HEK293T (cell line): ENCODE measurements around the gene MYZAP.

Experiments used
- CTCF ChIA-PET: fragments of 350-600 bp; formaldehyde crosslinking; extraction: SDS; loops from one replicate; lab custom pipeline; 2021; ENCODE audit warnings: antibody characterized with exemption, inconsistent platforms; lab: Yijun Ruan, JAX
- POLR2A ChIA-PET: fragments of 350-600 bp; formaldehyde crosslinking; extraction: SDS; loops from one replicate; lab custom pipeline; 2020; ENCODE audit warnings: antibody characterized with exemption, inconsistent platforms; lab: Yijun Ruan, JAX
- DNase-seq: peaks from one replicate; pipeline ENCODE4 v3.0.0; 2012; ENCODE audit warnings: mixed read lengths; ENCODE audit errors: extremely low spot score
- ARNT ChIP-seq: fragments of 450-650 bp; IDR thresholded peaks from 2 replicates; pipeline ENCODE4 v1.6.1; 2017; ENCODE audit warnings: mild to moderate bottlenecking
- BHLHE40 ChIP-seq: fragments of 450-650 bp; IDR thresholded peaks from 2 replicates; pipeline ENCODE4 v1.6.1; 2016; ENCODE audit warnings: mild to moderate bottlenecking, moderate library complexity, borderline replicate concordance
- CTBP1 ChIP-seq: fragments of 450-650 bp; IDR thresholded peaks from 2 replicates; pipeline ENCODE4 v1.6.1; 2016; ENCODE audit warnings: borderline replicate concordance
- ELF4 ChIP-seq: fragments of 450-650 bp; IDR thresholded peaks from 2 replicates; pipeline ENCODE4 v1.6.1; 2017; ENCODE audit warnings: antibody characterized with exemption
- FOXA1 ChIP-seq: fragments of 450-650 bp; IDR thresholded peaks from 2 replicates; pipeline ENCODE4 v1.6.1; 2016; ENCODE audit warnings: mild to moderate bottlenecking
- FOXK2 ChIP-seq: fragments of 450-650 bp; IDR thresholded peaks from 2 replicates; pipeline ENCODE4 v1.6.1; 2016; ENCODE audit warnings: mild to moderate bottlenecking
- FOXM1 ChIP-seq: fragments of 450-650 bp; IDR thresholded peaks from 2 replicates; pipeline ENCODE4 v1.6.1; 2017; ENCODE audit warnings: mild to moderate bottlenecking, borderline replicate concordance
- HDGF ChIP-seq: fragments of 450-650 bp; IDR thresholded peaks from 2 replicates; pipeline ENCODE4 v1.6.1; 2017; ENCODE audit warnings: antibody characterized with exemption, borderline replicate concordance
- L3MBTL2 ChIP-seq: fragments of 450-650 bp; conservative IDR thresholded peaks from 2 replicates; pipeline ENCODE4 v1.6.1; 2016; ENCODE audit warnings: mild to moderate bottlenecking
- LEF1 ChIP-seq: fragments of 450-650 bp; IDR thresholded peaks from 2 replicates; pipeline ENCODE4 v1.6.1; 2017; ENCODE audit warnings: mild to moderate bottlenecking, borderline replicate concordance
- NFRKB ChIP-seq: fragments of 450-650 bp; IDR thresholded peaks from 2 replicates; pipeline ENCODE4 v1.6.1; 2016; ENCODE audit warnings: mild to moderate bottlenecking, moderate library complexity
- SP1 ChIP-seq: fragments of 450-650 bp; IDR thresholded peaks from 2 replicates; pipeline ENCODE4 v1.6.1; 2017
- SUZ12 ChIP-seq: fragments of 450-650 bp; IDR thresholded peaks from 2 replicates; pipeline ENCODE4 v1.6.1; 2016; ENCODE audit warnings: mild to moderate bottlenecking
- TARDBP ChIP-seq: fragments of 450-650 bp; IDR thresholded peaks from 2 replicates; pipeline ENCODE4 v1.6.1; 2016
- ZNF384 ChIP-seq: fragments of 450-650 bp; IDR thresholded peaks from 2 replicates; pipeline ENCODE4 v1.6.1; 2016
- TF ChIP-seq, protein P1 (sequence below): fragments of 450-650 bp; IDR thresholded peaks from 2 replicates; pipeline ENCODE4 v1.6.1; 2016

The MYZAP gene

DNA sequence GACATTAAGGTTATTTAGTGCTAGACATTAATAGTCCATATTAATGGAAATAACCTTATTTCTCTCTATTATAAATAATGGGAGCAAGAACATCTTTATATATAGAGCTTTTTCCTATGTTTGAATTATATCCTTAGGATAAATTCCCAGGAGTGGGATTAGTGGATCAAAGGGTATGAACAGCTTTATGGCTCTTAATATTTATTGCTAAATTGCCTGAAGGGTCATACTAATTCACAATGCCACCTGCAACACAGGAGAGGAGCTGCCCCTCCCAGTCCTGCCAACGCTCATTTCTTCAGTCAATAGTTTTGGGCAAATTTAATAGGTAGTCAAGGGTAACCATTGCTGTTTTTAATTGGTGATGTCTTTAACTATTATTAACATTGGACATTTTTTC lies 65.9 kb downstream of the MYZAP start:
- POLR2A ChIA-PET: no interaction called here
- CTCF ChIA-PET: interaction anchor here (0.6 kb wide), 1 partner anchor 11 kb away, joined by 3 read pairs; no protein-coding TSS in a partner anchor
- TF ChIP-seq NFRKB: no peak
- TF ChIP-seq, protein P1, sequence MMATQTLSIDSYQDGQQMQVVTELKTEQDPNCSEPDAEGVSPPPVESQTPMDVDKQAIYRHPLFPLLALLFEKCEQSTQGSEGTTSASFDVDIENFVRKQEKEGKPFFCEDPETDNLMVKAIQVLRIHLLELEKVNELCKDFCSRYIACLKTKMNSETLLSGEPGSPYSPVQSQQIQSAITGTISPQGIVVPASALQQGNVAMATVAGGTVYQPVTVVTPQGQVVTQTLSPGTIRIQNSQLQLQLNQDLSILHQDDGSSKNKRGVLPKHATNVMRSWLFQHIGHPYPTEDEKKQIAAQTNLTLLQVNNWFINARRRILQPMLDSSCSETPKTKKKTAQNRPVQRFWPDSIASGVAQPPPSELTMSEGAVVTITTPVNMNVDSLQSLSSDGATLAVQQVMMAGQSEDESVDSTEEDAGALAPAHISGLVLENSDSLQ: no peak
- no peak for TF ChIP-seq TARDBP
- TF ChIP-seq BHLHE40: no peak
- no peak for TF ChIP-seq FOXK2
- TF ChIP-seq HDGF: no peak
- TF ChIP-seq FOXA1: no peak
- no peak for TF ChIP-seq CTBP1
- no peak for DNase-seq

DNA sequence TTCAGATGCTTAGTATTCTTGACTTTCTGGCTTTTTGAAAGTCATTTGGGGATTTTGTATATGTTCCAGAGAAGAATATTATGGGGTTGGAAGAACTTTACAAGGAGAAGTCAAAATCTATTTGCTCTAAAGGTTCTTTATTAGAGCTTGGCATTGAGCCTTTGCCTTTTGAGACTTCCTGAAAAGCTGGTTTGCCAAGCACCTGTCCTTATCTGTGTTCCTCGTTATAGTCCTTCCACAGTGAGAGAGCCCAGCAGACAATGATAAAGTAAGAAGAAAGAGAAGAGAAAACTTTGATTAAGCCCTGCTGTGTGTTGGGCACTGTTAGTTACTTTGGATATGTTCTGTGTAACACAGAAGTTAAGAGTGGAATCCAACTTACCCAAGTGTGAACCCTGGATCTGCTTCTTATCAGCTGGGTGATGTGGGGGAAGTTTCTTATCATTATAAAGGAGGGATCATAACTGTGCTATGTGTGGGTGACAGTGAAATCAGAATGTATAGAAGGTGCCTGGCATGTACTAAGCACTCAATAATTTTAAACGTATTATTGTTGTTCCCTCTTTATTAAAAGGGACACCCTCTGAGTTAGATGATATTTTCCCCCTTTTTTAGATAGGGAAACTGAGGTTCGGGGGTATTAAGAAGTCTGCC lies 70.5 kb downstream of the MYZAP start:
- CTCF ChIA-PET: no interaction called here
- no peak for TF ChIP-seq NFRKB
- TF ChIP-seq SUZ12: no peak
- no peak for TF ChIP-seq FOXK2
- no peak for TF ChIP-seq TARDBP
- no peak for TF ChIP-seq LEF1
- TF ChIP-seq, protein P1: no peak
- no peak for TF ChIP-seq FOXM1
- TF ChIP-seq ELF4: no peak
- no peak for TF ChIP-seq SP1
- no peak for TF ChIP-seq BHLHE40
- no peak for TF ChIP-seq L3MBTL2
- TF ChIP-seq FOXA1: no peak
- TF ChIP-seq ARNT: no peak
- no peak for TF ChIP-seq ZNF384
- no peak for DNase-seq
- POLR2A ChIA-PET: interaction anchor here (0.6 kb wide), 1 partner anchor 89 kb away, joined by 3 read pairs; no protein-coding TSS in a partner anchor

DNA sequence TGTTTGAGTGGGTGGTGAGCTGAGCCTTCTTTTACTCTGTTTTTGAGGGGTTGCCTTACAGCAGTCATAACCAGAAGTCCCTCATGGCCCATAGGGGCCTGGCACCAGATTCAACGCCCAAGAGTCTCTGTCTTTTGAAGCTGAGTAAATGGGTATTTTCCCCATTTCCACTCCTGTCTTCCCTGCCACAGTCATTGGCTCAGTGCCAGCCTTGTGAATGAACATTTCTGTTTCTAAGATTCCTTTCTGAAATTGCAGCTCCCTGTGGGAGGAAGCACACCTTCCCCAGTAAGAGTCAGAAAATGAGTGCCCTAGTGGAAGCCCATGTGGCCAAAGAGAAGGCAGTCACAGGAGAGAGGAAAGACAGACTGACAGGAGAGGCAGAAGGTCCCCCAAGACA lies 71.1 kb downstream of the MYZAP start:
- POLR2A ChIA-PET: no interaction called here
- DNase-seq: no peak
- TF ChIP-seq SP1 (no peak), FOXK2 (no peak), NFRKB (no peak), L3MBTL2 (no peak), BHLHE40 (no peak), ARNT (no peak), TARDBP (no peak), LEF1 (no peak), HDGF (no peak), SUZ12 (no peak), CTBP1 (no peak), ZNF384 (no peak), ELF4 (no peak), FOXM1 (no peak), FOXA1 (no peak)
- TF ChIP-seq, protein P1: no peak
- CTCF ChIA-PET: no interaction called here

DNA sequence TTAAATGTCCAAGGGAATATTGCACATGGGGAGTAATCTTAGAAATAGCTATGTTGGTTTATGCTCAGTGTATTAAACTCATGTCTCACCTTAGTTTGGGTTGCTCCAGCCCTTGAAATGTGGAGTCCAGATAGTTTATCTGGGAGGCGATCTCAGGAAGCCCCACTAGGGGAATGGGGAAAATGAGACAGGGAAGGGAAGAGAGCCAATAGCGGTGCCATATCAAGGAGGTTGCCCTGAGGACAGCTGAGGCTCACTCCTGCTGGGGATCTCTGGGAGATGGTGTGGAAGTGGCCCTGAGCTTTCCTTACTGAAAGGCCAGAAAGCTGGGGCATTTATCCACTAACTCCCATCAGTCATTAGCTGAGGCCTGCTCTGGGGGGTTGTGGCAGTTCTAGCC lies 71.6 kb downstream of the MYZAP start:
- TF ChIP-seq SP1 (no peak), L3MBTL2 (no peak), ZNF384 (no peak), CTBP1 (no peak), NFRKB (no peak), BHLHE40 (no peak), TARDBP (no peak)
- CTCF ChIA-PET: no interaction called here
- no peak for DNase-seq
- POLR2A ChIA-PET: no interaction called here

DNA sequence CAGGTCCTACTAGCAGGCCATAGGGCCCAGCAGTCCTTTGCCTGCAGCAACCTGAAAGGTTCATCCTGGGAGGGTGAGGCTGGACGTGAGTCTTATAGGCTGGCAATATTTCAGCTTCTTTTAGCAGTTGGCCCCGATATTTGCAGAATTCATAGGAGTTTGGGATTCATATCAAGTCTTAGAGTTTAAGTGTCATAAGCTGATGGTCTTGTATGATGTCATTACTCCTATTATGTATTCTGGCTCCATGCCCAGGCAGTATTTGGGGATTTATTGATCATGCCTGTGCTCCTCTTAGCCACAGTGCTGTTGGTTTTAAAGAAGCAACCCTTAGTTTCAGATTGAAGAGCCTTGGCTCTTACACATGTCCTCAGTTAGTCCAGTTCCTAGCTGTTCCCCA lies 73.5 kb downstream of the MYZAP start:
- ChIA-PET POLR2A (no interaction called here), CTCF (no interaction called here)
- no peak for DNase-seq
- TF ChIP-seq L3MBTL2 (no peak), FOXA1 (no peak), HDGF (no peak), NFRKB (no peak), CTBP1 (no peak), LEF1 (no peak), TARDBP (no peak), ARNT (no peak), ELF4 (no peak), SP1 (no peak), FOXM1 (no peak), FOXK2 (no peak), SUZ12 (no peak), ZNF384 (no peak), BHLHE40 (no peak)
- TF ChIP-seq, protein P1: no peak

DNA sequence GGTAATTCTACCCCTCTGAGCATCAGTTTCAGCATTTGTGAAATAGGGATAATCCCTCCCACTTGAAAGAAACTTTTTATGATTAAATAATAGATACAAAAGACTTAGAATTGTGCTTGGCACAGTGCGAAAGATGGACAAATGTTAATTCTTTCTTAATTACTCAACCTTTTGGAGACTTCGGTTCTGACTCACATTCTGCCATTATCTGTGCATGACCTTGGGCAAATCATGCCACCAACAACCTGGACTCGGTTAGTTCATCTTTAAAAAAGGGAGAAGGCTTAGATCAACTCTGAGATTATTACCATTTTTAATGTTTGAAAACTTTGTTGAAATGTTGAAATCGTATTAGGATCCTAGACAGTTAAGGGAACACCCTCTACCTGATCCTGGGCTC lies 74.2 kb downstream of the MYZAP start:
- DNase-seq: no peak
- ChIA-PET CTCF (no interaction called here), POLR2A (no interaction called here)
- TF ChIP-seq FOXA1 (no peak), ELF4 (no peak), ZNF384 (no peak), FOXM1 (no peak), SUZ12 (no peak), NFRKB (no peak), L3MBTL2 (no peak), ARNT (no peak), BHLHE40 (no peak), TARDBP (no peak), CTBP1 (no peak), HDGF (no peak), FOXK2 (no peak), LEF1 (no peak), SP1 (no peak)
- TF ChIP-seq, protein P1: no peak
